HFF-Myc (cell line): ENCODE measurements around the gene NCDN.

Experiments
- DNase-seq: peaks from one replicate; pipeline ENCODE4 v3.0.0-alpha.2; 2011; ENCODE audit warnings: low read depth; ENCODE audit errors: extremely low read depth
- H3K4me3 ChIP-seq: replicated peaks from 2 replicates; pipeline ENCODE4 v1.5.1; 2011; ENCODE audit warnings: low read depth, mild to moderate bottlenecking, control low read depth, low read length
- CTCF ChIP-seq: IDR thresholded peaks from 2 replicates; pipeline ENCODE4 v1.5.1; 2012; ENCODE audit warnings: mild to moderate bottlenecking, low read depth, low read length, control low read depth; ENCODE audit errors: missing control alignments

The NCDN gene

GRCh38 chr1:35554266-35555211, 3.1 kb upstream of the NCDN start:
- H3K4me3 ChIP-seq = no peak overlapping the region
- no peak for TF ChIP-seq CTCF
- no peak for DNase-seq

DNA sequence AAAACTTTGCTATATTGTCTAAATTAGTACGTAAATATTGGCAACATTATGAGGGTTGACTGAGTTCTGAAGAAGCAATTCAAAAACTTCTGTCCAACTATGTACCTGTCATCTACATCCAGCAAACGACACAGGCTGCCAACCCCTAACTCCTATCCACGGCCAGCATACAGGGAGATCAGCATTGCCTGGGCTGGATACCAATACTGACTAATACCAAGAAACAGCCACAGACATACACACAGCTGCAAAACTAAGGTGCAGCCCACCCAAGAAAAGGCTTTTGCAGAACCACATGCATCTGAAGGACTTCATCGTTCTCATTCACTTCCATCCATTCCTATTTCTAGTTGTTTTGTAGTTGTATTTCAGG, 2.4 kb upstream of the NCDN start:
- no peak for DNase-seq
- H3K4me3 ChIP-seq = no peak overlapping the region
- no peak for TF ChIP-seq CTCF

GRCh38 chr1:35555601-35556477, 1.8 kb upstream of the NCDN start:
- peak overlapping the region; percentile 79 for H3K4me3 ChIP-seq
- DNase-seq = no peak
- no peak for TF ChIP-seq CTCF

GRCh38 chr1:35556484-35557117, 998 bp upstream of the NCDN start:
- peak overlapping the region; percentile 79 for H3K4me3 ChIP-seq
- no peak for TF ChIP-seq CTCF
- no peak for DNase-seq

DNA sequence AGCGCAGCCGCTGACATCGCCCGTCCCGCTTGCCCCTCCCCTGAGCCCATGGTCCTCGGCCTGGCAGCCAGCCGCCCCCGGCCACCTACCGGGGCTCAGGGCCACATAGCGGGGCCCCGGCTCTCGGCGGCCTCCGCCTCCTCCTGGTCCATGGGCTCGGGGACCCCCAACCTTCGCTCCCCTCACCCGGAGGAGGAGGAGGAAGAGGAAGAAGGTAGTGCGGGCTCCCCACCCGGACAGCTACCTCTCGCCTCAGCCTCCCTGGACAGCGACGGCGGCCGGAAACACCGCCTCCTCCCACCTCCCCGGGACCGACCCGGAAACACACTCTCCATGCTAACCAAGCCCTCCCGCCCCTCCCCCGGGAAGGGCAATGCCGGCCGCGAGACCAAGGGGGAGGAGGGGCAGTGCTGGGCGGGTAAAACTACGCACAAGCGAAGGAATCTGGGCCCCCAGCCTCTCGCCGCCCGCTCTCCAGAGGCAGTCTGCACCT, 435 bp upstream of the NCDN start, which contains the start of gene KIAA0319L:
KIAA0319L (minus strand) TSS at position 286 of the 493 bp plus-strand sequence. CDS start 2,912 bp downstream, outside the sequence.
- no peak for DNase-seq
- TF ChIP-seq CTCF = no peak
- peak within 1 kb of the TSS; percentile 79 for H3K4me3 ChIP-seq
